Endothelial cell of umbilical vein (primary cell): ENCODE data around the gene DACT2. TPM values are rescaled to one million over a fixed set of nuclear protein-coding genes. Genes with fewer than 3 reads are reported as not detected.

ENCODE experiments used
- BruUV-seq: library from RNA; stranded (reverse); fragments of 400-500 nt; replicated peaks from 2 replicates; lab custom pipeline; 2021; lab: Mats Ljungman, UMichigan
- CTCF ChIA-PET: fragments of 300-600, 350-600 bp; sonication (Branson Sonifier 250); formaldehyde crosslinking; loops from one replicate; lab custom pipeline; 2021; ENCODE audit warnings: antibody characterized with exemption, inconsistent platforms; lab: Charles Lee
- POLR2A ChIA-PET: fragments of 300-600, 350-600 bp; sonication (Branson Sonifier 250); formaldehyde crosslinking; loops from one replicate; lab custom pipeline; 2021; ENCODE audit warnings: antibody characterized with exemption, inconsistent platforms; lab: Charles Lee
- DNase-seq: peaks from one replicate; pipeline ENCODE4 v3.0.0-alpha.2; 2011; ENCODE audit warnings: low read depth, low spot score
- FAIRE-seq: peaks from 2 replicates; lab custom pipeline; 2011; peaks lifted over from hg19 to GRCh38; lab: Jason Lieb, UNC
- H2AFZ ChIP-seq: 2 replicates; pipeline ENCODE4 v1.6.0; 2012; ENCODE audit warnings: low read depth, low read length, control low read depth, inconsistent platforms
- H3K27ac ChIP-seq: 2 replicates; pipeline ENCODE4 v1.5.1; 2011; ENCODE audit warnings: low read depth, mild to moderate bottlenecking, control low read depth, low read length, moderate library complexity; ENCODE audit not compliant: insufficient read depth
- H3K27me3 ChIP-seq, 2 experiments: 2 replicates each; pipeline versions ENCODE4 v1.6.0 to v1.6.1; 2011; ENCODE audit warnings: low read length in 2 of 2, mixed read lengths in 1 of 2; ENCODE audit not compliant: control insufficient read depth in 2 of 2, insufficient read depth in 2 of 2
- H3K36me3 ChIP-seq, 2 experiments: 2 replicates in 1 of 2; 3 replicates in 1 of 2; pipeline ENCODE4 v1.5.1; 2011; ENCODE audit warnings: low read length in 2 of 2, mild to moderate bottlenecking in 1 of 2, moderate library complexity in 1 of 2; ENCODE audit not compliant: control insufficient read depth in 2 of 2, insufficient read depth in 2 of 2; ENCODE audit errors: extremely low read depth in 1 of 2
- H3K4me1 ChIP-seq: 3 replicates; pipeline ENCODE4 v1.5.1; 2011; ENCODE audit warnings: mild to moderate bottlenecking, low read length; ENCODE audit not compliant: control insufficient read depth, insufficient read depth; ENCODE audit errors: extremely low read depth
- H3K4me2 ChIP-seq: 2 replicates; pipeline ENCODE4 v1.6.1; 2011; ENCODE audit warnings: low read length, control low read depth, mixed read lengths; ENCODE audit not compliant: insufficient read depth
- H3K4me3 ChIP-seq, 3 experiments: fragments of 200-600 bp in 1 of 3; sonication (generic), shearing (Covaris generic) in 1 of 3; replicated peaks in 1 of 3; 2 replicates each; pipeline ENCODE4 v1.5.1; 2011 to 2016; ENCODE audit warnings: control low read depth in 3 of 3, low read length in 3 of 3, mild to moderate bottlenecking in 2 of 3, inconsistent platforms in 1 of 3, low read depth in 1 of 3, moderate library complexity in 1 of 3; ENCODE audit not compliant: insufficient read depth in 1 of 3
- H3K79me2 ChIP-seq: 2 replicates; pipeline ENCODE4 v1.6.0; 2012; ENCODE audit warnings: low read length, inconsistent platforms; ENCODE audit not compliant: control insufficient read depth, insufficient read depth
- H3K9ac ChIP-seq: replicated peaks from 2 replicates; pipeline ENCODE3; 2011; ENCODE audit warnings: low read length, control low read depth; ENCODE audit not compliant: insufficient read depth; ENCODE audit errors: extremely low read depth
- H3K9me1 ChIP-seq: replicated peaks from 3 replicates; pipeline ENCODE4 v1.6.0; 2011; ENCODE audit warnings: mild to moderate bottlenecking, low read length; ENCODE audit not compliant: control insufficient read depth, insufficient read depth; ENCODE audit errors: extremely low read depth
- H3K9me3 ChIP-seq: replicated peaks from 2 replicates; pipeline ENCODE4 v1.5.1; 2012; ENCODE audit warnings: low read length, inconsistent platforms; ENCODE audit not compliant: control insufficient read depth, insufficient read depth
- H4K20me1 ChIP-seq: replicated peaks from 2 replicates; pipeline ENCODE3; 2011; ENCODE audit warnings: mild to moderate bottlenecking, low read length; ENCODE audit not compliant: control insufficient read depth, insufficient read depth; ENCODE audit errors: extremely low read depth
- CTCF ChIP-seq, 2 donors: IDR thresholded peaks; 1 replicate in 1 of 2; 2 replicates in 1 of 2; pipeline ENCODE4 v1.5.1; 2011; ENCODE audit warnings: low read length in 2 of 2, mild to moderate bottlenecking in 2 of 2, moderate library complexity in 2 of 2, control low read depth in 1 of 2, inconsistent platforms in 1 of 2, low read depth in 1 of 2; ENCODE audit not compliant: insufficient read depth in 1 of 2; ENCODE audit errors: extremely low read depth in 1 of 2
- EZH2 ChIP-seq: IDR thresholded peaks from 2 replicates; pipeline ENCODE4 v1.6.1; 2012; ENCODE audit warnings: borderline replicate concordance, low read depth, mild to moderate bottlenecking, moderate library complexity, low read length, inconsistent platforms; ENCODE audit not compliant: severe bottlenecking
- FOS ChIP-seq: IDR thresholded peaks from 2 replicates; pipeline ENCODE4 v1.6.1; 2011; ENCODE audit warnings: mild to moderate bottlenecking, low read length, moderate library complexity, borderline replicate concordance; ENCODE audit not compliant: insufficient read depth
- GATA2 ChIP-seq: IDR thresholded peaks from 2 replicates; pipeline ENCODE4 v1.7.0; 2011; ENCODE audit warnings: low read depth, mild to moderate bottlenecking, moderate library complexity, mixed read lengths, low read length; ENCODE audit not compliant: insufficient read length, insufficient read depth
- JUN ChIP-seq: IDR thresholded peaks from 2 replicates; pipeline ENCODE4 v1.6.1; 2011; ENCODE audit warnings: borderline replicate concordance, low read depth; ENCODE audit not compliant: insufficient read length, insufficient read depth
- MAX ChIP-seq: IDR thresholded peaks from 2 replicates; pipeline ENCODE4 v1.6.1; 2011; ENCODE audit not compliant: insufficient read depth, insufficient read length
- MYC ChIP-seq: IDR thresholded peaks from one replicate; pipeline ENCODE4 v1.6.1; 2011; ENCODE audit warnings: mild to moderate bottlenecking, low read depth, low read length
- POLR2A ChIP-seq: IDR thresholded peaks from 2 replicates; pipeline ENCODE4 v1.6.1; 2012; ENCODE audit warnings: low read depth, mild to moderate bottlenecking, control low read depth, low read length
- POLR2AphosphoS5 ChIP-seq: IDR thresholded peaks from 2 replicates; pipeline ENCODE4 v1.6.1; 2012; ENCODE audit warnings: low read depth, mild to moderate bottlenecking, control low read depth, low read length, moderate library complexity; ENCODE audit not compliant: insufficient read depth
- dilution Hi-C: fragments of 300-500 bp; cut with MboI; formaldehyde crosslinking; loops from one replicate; pipeline ENCODE4 v1.15.0; 2019; ENCODE audit warnings: low sequenced_read_pairs; ENCODE audit not compliant: extremely low pct_ligation_motif_present
- intact Hi-C: fragments of 100-400 bp; cut with micrococcal nuclease; formaldehyde crosslinking; loops from one replicate; pipeline ENCODE4 v1.10.0; 2022
- polyA plus RNA-seq, 4 experiments: library from polyadenylated mRNA; depleted of rRNA in 3 of 4; stranded (reverse) in 3 of 4; unstranded in 1 of 4; fragments of >200 nt; gene quantifications; 2 replicates each; pipeline versions ENCODE4 v1.2.1 to v1.2.3, GENCODE V29; 2011 to 2012; ENCODE audit warnings: missing spikeins in 1 of 4
- total RNA-seq: library from RNA; stranded (reverse); gene quantifications from 2 replicates; pipeline ENCODE4 v1.2.3, GENCODE V29; 2021

Gene DACT2
- total and polyA plus RNA-seq, 2 donors (not counting 3 experiments of a cell fraction or from before 2014, with no cell fraction given) = not detected

GRCh38 chr6:168277274-168277669 is 42.3 kb downstream of the DACT2 start:
- Histone ChIP-seq H3K27ac (no peak overlapping the region), H4K20me1 (no peaks in the 10 kb centered on the region), H3K4me3 (no peak overlapping the region), H3K27me3 (no peaks in the 10 kb centered on the region), H3K9ac (no peak overlapping the region), H3K4me2 (no peak overlapping the region), H2AFZ (no peak overlapping the region), H3K9me3 (no peaks in the 10 kb centered on the region), H3K36me3 (no peaks in the 10 kb centered on the region), H3K9me1 (no peaks in the 10 kb centered on the region), H3K4me1 (no peaks in the 10 kb centered on the region), H3K79me2 (no peaks in the 10 kb centered on the region)
- BruUV-seq = no TSS peak
- no peak for FAIRE-seq
- intact Hi-C loops (no loop called here), dilution Hi-C loops (no loop called here)
- ChIA-PET POLR2A (no interaction called here), CTCF (no interaction called here)
- TF ChIP-seq POLR2AphosphoS5 (no peak), JUN (no peak), GATA2 (no peak), EZH2 (no peak), MYC (no peak), POLR2A (no peak), FOS (no peak), CTCF (IDR thresholded peaks at IDR 0.05; ENCODE audit: extremely low read depth in 1 of 2, insufficient read depth in 1 of 2, low read depth in 1 of 2, low read length in 2 of 2) (no peak), MAX (no peak)
- no peak for DNase-seq
